ENCODE data around the gene GFOD1.

- no peak for TF ChIP-seq CTCF (IDR thresholded peaks at IDR 0.05)
- TF ChIP-seq POLR2A (IDR thresholded peaks at IDR 0.05), result no peak
Measured at GRCh38 chr6:13383328-13384163, 103.9 kb downstream of the GFOD1 start.
